GM21390 (cell line): Measurements from ENCODE around the gene EXOC4.

Experiments used
- ATAC-seq: cut with Tn5 transposase; IDR thresholded peaks from one replicate; pipeline ENCODE4 v1.9.1; 2021; ENCODE audit not compliant: unreplicated experiment

The EXOC4 gene

DNA sequence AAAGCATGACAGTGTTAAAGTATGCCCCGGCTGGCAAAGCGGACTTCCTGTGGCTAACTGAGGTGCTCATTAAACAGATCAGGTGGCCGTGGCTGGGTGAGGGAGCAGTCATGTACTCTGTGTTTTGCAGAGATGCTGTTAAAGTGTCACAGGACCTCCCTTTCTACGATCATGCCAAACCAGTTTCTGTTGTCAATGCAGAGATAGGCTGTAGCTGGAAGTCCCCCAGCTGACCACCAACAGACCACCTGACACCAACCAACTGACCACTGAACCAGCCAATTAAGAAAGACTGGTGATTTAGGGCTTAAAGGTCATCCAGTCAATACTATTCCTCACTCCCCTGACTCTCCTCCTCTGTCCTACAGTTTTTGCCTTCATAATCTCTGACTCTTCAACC lies 443.2 kb downstream of the EXOC4 start:
- ATAC-seq = no peak

DNA sequence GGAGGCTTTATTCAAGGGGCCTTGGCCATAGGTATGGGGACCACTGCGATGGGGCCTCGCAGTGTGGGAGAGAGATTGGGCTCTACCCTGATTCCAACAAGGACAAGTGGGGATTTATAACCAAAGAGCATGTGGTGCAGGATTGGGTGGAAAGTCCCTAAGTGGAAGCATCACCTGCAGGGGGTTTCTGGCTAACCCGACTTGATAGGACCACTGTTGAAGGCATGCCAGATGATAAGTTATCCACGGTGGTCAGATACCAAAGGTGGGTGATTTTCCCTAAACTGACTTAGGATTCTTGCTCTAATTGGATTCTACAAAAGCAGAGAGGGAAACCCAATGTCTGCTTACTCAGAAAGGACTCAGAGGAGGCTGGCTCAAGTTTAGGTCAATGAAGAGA lies 444.7 kb downstream of the EXOC4 start:
- ATAC-seq = no peak

DNA sequence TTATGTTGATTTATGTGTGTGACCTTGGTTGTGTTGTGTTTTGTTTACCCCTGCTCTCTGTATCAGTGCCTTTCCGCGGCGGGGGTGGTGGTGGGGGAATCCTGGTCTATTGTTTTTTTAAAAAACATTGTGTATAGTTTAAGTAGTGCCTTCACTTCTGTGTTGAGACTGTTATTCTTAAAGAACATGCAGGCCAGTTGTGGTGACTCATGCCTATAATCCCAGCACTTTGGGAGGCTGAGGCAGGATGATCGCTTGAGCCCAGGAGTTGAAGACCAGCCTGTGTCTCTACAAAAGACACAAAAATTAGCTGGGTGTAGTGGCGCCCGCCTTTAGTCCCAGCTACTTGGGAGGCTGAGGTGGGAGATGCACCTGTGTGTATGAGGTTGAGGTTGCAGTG lies 445.2 kb downstream of the EXOC4 start:
- no peak for ATAC-seq

DNA sequence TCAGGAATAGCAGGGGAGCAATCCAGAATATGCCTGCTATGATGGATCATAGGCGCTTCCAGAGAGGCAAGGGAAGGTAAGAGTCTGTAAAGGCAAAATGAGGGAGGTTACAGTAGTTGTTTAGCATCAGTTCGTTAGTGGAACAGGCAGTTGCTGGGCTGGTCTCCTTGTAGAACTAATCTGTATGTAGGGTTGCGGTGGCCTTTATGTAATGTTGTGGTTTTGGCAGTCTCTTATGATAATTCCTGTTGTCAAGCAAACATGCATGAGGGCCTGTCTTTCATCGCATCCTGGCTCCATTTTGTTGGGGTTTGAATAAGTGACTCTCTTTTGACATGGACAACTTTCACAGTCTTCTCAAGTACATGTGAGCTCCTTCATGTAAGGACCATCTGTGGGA lies 446.5 kb downstream of the EXOC4 start:
- no peak for ATAC-seq

DNA sequence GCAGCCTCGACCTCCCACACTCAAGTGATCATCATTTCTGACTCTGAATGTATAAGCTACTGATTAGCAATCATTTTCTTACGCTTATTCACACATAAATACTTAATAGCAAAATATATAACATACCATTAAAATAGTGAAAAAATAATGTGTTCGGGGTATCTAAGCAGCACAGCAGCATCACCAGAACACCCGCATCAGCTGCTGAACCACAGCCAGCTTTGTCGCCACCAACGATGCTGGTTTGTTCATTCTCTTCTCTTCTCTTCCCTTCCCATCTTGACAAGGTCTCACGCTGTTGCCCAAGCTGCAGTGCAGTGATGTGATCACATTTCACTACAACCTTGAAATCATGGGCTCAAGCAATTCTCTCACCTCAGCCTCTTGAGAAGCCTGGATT lies 449.2 kb downstream of the EXOC4 start:
- no peak for ATAC-seq

DNA sequence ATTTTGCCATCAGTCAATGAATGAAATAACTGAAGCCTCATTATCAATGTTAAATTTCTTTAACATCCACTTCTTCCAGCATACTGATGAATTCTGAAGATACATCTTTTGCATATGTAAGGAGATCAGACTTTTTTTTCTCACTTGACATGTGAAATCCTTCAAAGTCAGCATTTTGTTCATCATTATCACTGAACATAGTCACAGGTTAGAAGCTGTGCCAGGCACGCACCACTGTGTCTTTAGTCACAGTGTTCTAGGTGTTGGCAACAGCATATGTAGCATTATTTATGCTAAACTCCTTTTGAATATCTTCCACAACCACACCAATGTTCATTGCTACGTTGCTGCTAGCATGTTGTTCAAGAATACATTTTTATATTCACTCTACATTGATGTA lies 450.1 kb downstream of the EXOC4 start:
- no peak for ATAC-seq

DNA sequence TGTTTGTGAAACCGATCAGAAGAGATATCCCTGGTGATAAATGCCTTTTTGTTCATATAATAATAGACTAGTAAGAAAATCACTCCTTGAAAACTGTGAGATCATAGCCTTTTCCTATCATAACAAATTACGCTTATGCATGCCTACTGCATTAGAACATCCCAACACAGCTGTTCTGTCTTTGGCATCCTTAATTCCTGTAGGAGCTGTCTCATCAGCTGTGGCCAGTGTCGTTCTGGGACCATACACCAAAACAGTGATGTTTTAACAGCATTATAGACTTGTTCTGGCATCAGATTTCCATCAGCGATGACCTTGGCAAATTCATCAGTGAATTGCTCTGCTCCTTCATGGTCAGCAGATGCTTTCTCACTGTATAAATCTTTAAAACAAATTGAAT lies 450.7 kb downstream of the EXOC4 start:
- ATAC-seq = no peak

DNA sequence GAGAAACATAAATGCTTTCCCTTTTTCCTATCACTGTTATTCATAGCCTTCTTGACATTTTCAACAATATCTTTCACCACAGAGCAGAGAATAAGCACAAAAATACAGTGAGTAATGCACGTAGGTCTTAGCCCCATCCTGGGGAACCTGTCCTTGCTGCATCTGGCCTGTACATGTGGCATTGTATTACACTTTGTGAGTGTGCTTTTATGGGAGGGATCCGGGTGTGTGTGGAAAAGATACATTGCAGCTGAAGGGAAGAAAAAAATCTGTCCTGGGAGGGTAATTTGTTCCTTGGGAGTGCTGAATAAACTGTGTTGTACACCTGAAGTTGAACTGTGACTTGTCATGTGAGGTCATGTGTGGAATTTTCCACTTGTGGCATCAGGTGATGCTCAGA lies 451.6 kb downstream of the EXOC4 start:
- no peak for ATAC-seq

DNA sequence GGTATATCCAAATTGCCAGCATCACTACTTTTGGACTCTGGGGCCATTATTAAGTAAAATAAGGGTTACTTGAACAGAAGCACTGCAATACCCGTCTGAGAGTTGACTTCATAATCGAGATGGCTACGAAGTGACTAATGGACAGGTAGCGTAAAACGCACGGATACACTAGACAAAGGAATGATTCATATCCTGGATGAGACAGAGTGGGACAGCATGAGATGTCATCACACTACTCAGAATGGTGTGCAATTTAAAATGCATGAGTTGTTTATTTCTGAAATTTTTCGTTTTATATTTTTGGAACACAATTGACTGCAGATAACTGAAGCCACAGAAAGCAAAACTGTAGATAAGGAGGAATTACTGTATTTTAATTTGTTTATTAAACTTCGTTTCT lies 452.7 kb downstream of the EXOC4 start:
- ATAC-seq = no peak

DNA sequence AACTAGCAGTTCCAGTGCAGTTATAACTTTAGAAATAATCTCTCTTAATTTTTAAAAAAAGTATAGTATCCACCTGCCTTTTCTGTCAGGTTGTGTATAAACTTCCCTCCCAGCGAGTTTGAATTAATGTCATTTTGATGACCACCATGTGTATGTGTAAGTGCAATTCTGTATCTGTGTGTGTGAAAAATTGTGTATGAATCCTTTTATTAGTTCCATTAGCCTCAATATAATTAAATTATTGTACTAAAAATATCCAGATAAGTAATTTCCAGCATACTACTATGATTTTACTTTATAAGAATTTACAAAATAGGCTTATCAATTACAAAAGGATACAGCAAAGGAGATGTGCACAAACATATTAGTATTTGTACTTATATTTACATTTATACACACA lies 453.1 kb downstream of the EXOC4 start:
- no peak for ATAC-seq

DNA sequence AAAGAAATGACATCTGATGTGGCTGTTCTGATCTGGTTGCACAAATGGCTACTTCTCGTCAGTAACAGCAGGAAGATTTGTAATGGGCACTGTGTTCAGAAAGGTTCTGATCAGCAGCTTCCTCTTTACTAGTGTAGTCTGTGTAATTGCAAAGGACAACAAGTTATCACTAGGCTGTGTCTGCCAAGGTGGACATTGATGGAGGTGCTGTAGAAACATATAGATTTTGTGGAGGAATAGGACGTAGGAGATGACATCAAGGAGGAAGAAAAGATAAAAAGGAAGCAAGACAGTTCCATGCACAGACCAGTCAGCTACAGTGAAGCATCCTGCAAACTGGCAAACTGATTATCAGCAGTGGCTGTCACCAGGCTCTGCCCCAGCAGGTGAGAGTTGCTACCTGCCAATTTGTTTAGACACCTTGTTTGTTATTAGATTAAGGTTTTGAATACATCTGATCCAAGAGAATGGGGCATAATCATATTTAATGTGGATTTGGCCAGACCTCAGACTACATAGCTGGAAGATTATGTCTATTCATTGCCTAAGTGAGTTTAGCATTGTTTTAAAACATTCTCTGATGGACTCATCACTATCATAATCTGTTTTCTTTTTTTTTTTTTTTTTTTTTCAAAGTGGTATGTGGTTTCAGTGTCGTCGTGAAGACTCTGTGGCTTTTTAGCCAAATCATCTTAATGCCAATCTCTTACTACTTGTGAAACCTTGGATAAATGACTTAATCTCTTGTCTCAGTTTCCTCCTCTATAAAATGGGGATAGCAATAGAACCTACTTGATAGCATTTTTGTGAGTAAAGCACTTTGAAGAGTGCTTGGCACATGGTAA lies 456.4 kb downstream of the EXOC4 start:
- no peak for ATAC-seq

DNA sequence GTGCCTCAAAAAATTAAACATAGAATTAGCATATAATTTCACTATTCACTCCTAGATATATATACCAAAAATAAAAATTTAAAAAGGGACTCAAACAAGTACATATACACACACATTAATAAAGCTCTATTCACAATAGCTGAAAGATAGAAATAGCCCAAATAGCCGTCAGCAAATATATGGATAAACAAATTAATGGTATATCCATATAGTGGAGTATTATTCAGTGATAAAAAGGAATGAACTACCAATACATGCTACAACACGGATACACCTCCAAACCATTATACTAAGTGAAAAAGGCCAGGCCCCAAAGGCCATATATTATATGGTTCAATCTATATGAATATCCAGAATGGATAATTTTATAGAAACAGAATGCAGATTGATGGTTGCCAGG lies 459.7 kb downstream of the EXOC4 start:
- ATAC-seq = no peak

DNA sequence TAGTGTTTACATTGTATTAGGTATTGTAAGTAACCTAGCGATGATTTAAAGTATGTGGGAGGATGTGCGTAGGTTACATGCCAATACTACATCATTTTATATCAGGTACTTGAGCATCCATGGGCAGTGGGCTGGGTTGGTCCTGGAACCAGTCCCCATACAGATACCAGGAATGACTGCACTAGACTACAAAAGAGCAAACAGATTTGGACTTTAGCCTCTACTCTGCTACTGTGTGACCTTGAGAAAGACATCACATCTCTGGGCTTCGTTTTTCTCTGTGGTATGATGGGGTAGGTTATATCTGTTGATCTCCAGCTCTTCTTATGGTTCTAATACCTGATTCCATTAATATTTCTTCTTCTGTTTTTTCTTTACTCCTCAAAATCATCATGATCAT lies 461.8 kb downstream of the EXOC4 start:
- no peak for ATAC-seq

DNA sequence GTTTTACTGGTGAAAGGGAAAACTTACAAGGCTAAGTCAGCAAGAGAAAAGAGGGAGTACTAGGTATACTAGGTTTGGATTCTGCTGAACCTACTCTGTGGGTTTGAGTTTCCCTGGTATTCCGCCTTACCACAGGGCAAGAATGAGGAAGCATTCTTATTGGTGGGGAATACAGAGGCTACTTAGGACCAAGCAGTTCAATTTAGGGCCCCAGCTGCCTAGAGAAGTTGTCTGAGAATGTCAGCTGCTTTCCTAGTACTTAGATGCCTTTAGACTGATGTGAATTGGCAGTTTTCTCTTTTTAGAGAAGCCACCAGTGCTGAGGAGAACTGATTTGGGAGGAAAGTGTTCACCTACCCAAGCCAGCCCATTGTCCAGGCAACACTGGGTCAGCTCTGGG lies 465.3 kb downstream of the EXOC4 start:
- no peak for ATAC-seq

DNA sequence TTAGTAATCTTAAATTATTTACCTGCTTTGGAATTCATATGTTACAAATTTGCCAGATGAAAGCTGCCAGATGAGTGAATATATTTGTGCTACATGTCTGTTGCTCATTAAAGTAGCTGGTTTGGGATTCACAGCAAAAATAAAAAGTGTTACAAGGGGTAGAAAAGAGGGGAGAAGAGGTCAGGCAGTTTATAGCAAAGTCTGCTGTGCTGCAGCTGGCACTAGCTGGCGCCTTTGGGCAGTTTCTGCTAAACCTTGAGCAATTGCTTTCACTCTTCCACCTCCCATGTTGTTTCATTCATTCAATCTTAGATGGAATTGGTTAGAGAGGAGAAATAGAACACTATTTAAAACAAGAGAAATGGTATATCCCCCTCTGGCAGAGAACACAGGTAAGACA lies 470.2 kb downstream of the EXOC4 start:
- ATAC-seq = no peak

DNA sequence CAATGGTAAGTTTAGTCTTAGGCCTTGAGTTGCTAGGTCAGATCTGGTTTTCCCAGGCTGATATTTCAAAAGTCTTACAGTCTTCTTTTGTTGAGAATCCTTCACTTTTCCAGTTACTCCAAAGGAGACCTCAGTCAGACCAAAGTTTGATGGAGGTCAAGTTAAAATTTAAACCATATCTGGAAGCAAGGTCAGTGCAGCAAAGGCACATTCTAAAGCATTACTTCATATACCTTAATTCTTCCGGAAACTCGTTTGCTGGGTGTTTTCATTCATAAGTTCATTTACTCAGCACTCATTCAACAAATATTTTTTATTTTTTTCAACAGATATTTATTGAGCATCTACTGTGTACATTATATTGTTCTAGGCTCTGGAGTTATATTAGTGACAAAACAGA lies 471.3 kb downstream of the EXOC4 start:
- no peak for ATAC-seq

DNA sequence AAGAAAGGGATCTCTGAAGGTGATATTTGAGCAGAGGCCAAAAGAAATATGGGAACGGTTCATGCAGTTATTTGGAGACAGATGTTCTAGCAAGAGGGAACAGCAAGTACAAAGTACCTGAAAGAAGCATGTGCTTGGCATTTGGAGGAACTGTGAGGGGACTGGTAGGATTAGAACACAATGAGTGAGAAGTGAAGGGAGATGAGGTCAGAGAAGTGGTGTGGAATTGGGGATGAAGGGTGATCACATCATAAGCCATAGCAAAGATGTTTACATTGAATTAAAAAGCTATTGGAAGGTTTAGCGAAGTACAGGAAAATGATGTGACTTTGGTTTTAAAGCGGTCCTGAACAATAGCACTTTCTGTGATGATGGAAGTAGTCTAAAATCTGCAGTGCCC lies 471.8 kb downstream of the EXOC4 start:
- no peak for ATAC-seq

DNA sequence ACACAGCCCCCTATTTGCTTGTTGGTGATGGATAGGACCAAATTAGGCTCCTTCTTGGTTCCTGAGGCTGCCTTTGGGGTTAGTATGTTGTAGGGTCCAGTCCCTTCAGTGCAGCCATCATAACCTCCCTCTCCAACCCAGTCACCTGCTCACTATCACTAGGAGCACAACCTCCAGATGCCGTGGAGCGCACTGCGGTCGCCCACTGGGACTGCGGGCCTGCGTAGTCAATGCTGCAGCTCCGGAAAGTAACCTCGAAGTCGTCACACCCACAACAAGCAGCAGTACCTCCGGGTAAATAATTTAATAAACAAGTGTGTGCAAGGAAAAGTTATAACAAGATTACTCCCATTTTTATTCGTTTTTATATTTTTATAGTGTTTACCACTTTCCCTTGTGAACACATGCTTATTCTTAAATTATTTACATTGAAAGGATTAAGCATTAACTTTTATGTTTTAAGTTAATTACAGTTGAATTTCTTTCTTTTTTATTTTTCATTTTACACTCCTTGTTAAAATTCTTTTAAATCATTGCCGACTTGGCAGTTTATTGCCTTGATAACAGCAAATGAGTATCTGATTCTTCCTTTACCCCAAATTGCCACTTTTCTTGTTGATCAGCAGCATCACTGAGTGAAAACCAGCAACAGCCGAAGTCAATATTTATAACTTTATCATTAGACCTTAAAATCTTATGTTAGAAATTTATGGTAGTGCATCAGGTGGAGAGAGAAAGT lies 474.8 kb downstream of the EXOC4 start:
- ATAC-seq = no peak

DNA sequence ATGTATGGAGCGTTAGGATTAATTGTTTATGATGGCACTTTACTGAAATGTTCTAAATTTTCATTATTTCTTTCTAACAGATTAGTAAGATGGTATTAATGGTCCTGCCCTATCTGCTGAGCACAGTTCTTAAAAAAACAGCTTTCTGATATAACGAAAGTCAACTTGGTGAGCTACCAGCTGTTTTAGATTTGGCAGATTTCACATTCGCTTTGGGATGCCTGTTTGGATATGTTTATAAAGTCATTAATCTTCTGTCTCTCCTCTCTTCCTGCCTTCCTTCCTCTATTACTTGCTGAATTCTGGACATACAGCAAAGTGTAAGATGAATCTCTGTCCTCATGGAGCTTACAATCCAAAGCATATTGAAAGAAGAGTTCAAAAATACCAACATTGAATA lies 477.5 kb downstream of the EXOC4 start:
- no peak for ATAC-seq

DNA sequence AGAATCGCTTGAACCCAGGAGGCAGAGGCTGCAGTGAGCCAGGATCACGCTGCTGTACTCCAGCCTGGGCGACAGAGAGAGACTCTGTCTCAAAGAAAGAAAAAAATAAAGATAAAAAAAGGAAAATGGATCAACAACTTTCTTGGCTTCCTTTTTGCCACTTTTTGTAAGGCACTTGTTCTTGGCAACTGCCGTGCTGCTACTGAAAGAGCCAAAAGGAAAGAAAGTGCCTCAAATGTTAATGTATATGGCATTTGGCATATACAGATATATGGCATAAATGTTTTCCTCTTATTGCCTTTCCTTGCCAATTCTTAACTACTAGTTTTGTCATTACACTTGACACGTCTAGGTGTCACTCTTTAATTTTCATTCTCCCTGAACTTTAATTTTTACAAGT lies 480.5 kb downstream of the EXOC4 start:
- no peak for ATAC-seq

DNA sequence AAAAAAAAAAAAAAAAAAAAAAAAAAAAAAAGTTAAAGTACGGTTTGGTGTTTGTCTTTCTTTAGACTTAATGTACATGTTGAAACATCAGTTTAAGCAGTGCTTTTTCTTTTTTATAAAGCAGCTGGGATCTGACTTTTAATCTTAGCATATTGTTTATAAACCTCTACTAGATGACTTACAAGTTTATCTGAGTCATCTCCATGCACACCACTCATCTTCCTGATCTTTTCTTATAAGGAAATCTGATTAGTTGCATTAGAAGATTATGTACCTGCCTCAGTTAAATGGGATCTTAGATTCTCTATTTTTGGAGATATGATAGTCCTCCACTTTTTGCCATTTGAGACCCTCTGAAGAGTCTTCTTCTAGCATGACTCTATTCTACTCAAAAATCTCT lies 482.3 kb downstream of the EXOC4 start:
- no peak for ATAC-seq

DNA sequence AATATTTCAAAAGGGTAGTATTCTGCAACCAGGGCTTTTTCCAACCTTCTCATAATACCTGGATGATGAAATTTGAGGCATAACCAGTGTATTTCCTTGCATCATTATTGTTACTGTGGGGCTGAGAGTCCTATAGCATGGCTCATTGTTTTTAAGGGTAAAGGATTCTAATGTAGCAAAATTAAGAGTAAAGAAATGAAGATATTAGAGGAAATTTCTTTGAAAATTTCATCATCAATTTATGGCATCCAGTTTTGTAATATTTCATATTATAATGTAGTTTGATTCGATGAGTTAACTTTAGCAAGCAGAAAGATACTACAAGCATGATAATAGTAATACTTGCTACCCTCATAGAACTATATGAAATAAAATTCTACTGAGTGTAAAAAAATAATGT lies 486.9 kb downstream of the EXOC4 start:
- no peak for ATAC-seq

DNA sequence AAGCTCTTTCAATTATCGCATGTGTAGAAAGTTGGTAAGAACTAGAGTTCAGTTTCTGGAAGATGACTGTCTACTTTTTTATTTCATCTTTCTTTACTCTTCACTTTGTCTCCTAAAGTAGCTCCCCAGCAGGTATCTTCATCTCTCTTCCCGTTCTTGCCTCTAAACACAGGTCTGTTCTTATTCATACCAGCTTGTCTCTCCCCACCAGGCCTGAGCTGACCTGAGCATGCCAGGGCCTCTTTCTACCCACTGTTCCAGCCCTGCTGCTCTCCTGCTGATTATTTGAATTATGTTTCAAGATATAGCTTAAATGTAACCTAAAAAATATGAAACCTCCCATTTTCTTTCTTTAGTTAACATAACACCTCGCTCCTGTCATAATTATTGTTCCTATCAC lies 488.2 kb downstream of the EXOC4 start:
- no peak for ATAC-seq
